Measurements from ENCODE around the gene POMT2.
"Not testable (repeated sequence)": the region's sequence is repeated elsewhere in the genome, so short reads cannot be mapped to it uniquely, and the experiment has no call there.

POMT2 gene

GRCh38 chr14:77296906-77297305 lies 23.8 kb downstream of the POMT2 start:
- DNase-seq (ENCODE audit: low read depth): no peak

GRCh38 chr14:77296155-77296554 lies 24.5 kb downstream of the POMT2 start:
- no peak for DNase-seq (ENCODE audit: low read depth)

GRCh38 chr14:77290705-77291104 lies 30.0 kb downstream of the POMT2 start:
- peak; percentile 45 for DNase-seq (ENCODE audit: low read depth)

DNA sequence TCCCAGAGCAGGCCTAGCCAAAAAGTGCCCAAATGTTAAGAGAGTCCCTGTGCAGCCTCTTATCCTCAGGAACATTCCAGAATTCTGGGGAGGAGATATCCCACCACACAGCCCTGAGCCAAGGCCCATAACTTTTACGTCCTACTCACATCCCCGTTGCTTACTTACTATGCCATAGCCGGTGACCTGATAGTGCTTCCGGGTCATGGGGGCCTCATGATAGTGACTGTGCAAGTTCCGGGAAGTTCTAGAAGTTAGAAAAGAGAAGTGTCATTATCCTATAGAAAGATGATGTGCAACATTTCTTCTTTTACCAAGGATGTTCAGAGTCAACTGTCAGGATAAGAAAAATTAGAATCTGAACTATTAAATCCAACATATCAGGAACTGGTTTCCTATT lies 34.1 kb downstream of the POMT2 start:
- DNase-seq (ENCODE audit: low read depth): no peak

DNA sequence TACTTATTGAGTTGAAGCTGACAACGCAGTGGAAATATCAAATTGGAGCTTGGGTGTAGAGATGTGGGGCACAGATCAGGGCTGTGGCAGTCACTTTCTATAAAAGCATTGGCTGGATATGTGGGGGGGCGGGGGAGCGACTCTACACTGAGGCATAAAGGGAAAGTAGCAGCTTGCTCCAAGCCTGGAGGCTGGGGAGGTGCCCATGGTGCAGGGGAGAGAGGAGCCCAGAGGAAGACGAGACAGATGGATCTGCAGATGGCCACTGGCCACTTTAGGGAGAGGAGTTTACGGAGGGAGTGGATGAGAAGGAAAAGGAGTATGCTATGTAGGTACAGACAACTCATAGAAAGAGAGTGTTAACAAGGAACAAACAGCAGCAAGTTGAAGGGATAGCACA lies 36.2 kb downstream of the POMT2 start:
- DNase-seq (ENCODE audit: low read depth): no peak

DNA sequence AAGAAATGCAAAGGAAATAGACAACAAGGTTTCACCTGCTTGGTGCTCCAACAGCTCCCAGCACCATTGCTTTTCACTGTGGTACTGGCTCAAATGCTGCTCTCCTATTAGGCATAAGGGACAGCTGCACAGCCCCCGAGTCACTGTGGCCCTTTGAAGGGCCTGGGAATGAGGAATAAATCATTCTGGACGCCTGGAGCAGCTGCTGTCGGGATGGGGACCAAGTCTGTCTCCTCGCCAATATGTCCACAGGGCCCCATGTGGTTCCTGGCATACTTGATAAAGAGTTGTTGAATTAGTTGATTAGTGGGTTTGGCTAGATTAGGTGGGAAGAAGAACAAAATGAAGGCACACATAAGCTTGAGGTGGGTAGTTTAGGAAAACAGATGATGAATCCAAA lies 36.6 kb downstream of the POMT2 start:
- no peak for DNase-seq (ENCODE audit: low read depth)

- DNase-seq (ENCODE audit: low read depth): no peak
Observed at GRCh38 chr14:77281852-77282410, 38.8 kb downstream of the POMT2 start.

DNA sequence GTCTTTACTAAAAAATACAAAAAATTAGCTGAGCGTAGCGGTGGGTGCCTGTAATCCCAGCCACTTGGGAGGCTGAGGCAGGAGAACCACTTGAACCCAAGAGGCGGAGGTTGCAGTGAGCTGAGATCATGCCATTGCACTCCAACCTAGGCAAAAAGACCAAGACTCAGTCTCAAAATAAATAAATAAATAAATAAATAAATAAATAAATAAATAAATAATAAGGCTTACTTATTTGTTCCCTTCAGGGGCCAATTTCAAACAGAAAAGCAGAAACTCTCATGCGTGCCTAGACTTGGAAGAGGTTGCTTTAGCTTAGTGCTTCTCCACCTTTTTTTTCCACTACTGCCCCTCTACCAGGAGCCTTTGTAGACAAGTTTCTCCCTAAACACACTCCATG lies 39.8 kb downstream of the POMT2 start:
- DNase-seq (ENCODE audit: low read depth): not testable (repeated sequence)

DNA sequence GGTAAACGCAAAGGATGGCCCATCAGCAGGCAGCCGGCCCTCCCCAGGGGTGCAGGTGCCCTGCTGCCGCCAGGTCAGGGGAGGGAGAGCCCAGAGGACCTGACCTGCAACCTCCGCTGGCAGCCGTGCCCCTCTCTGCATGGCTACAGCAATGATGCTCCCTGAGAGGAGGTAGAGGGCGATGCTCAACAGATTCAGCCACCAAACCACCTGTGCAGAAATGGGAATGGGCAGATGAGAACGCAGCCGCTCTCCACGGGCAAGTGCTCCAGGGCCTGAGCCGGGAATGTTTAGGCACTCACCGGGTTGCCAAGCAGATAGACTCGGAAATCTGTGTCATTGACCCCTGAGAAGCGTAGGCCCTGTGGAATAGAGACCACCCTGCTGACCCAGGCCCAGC lies 41.0 kb downstream of the POMT2 start:
- DNase-seq (ENCODE audit: low read depth): no peak

- DNase-seq (ENCODE audit: low read depth): no peak
Observed at GRCh38 chr14:77278461-77279230, 42.0 kb downstream of the POMT2 start.

DNA sequence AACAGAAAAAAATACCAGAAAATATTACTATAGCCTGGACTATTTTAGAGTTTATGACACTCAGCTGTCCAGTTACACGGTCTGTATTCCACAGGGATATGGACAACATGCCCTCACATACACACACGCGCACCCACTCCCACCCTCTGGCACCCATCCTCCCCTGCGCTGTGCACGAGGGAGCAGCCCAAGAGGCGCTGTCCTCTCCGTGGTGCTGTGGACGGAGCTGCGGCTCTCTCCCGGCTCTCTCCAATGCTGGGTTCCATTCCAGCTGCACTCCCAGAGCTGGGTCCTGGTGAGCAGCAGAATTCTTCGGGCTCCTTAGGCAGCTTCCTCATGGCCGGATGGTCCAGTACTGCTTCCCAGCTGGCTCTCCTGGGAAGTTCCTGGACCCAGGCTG lies 43.7 kb downstream of the POMT2 start:
- DNase-seq (ENCODE audit: low read depth): no peak

DNA sequence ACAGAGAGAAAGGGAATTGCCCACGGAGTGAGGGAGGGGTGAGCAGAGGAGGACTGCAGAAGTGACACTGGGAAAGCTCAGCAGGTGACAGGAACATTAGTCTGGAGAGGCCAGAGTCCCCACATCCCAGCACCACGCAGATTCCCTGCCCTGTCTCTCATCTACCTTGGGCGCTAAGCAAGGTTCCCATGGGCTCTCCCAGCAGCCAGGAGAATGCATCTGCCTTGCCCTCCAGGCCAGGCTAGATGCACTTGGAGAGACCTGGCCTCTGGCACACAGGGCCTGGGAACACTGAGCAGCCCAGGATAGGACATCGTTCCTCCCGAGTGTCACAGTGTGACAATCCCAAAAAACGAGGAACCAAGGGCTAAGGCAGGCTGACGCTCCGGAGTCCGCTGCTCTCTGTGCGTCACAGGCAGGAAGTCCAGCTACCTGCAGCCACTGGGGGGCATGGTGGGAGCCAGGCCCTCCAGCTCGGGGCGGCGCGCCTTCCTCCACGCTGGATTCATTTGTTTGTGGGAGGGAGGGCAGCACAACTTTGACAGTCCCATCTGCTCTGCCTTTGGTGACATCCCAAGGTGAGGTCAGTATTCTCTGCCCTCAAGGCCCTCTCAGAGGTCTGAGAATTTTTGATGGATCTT lies 44.3 kb downstream of the POMT2 start:
- DNase-seq (ENCODE audit: low read depth): no peak

DNA sequence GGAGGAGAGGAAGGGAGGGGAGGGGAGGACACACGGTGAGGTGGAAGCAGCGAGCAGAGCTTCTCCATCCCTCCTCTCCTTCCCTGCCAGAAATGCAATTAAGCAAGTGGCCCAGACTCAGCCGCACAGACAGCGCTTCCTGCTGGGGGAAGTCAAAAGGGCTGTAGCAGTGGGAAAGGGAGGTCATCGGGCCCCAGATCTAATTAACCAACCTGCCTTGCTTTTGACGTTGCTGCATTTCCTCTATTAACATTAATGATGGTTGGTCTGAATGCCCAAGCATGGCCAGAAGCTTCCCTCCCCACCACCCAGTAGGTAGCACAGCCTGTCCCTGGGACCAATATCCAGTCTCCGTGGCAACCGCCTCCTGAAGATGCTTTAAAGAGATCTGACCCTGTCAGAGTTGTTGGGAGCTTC lies 45.1 kb downstream of the POMT2 start:
- no peak for DNase-seq (ENCODE audit: low read depth)

DNA sequence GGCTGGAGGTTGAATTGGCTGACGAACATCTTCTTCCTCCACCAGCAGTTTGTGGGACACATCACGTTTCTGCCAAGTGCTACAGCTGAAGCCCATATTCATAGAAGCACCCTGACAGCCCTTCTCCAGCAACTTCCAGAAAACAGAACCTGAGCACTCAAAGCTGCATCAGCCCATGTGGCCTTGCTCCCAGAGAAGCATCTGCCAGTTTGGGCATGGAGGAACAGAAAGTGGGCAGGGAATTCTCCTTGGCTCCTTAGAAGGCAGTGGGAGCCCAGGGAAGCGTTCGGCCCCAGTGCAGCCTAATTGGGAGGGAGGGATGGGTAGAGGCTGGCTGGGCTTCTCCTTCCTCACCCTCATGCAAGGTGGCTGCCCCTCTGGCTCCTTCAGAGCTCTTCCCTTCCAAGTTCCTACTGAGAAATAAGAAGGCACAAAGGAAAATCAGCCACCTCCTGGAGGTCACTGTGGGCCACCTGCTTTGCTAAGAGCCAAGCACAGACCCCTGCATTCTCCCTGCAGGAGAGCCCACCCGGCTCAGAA lies 45.6 kb downstream of the POMT2 start:
- DNase-seq (ENCODE audit: low read depth): no peak

DNA sequence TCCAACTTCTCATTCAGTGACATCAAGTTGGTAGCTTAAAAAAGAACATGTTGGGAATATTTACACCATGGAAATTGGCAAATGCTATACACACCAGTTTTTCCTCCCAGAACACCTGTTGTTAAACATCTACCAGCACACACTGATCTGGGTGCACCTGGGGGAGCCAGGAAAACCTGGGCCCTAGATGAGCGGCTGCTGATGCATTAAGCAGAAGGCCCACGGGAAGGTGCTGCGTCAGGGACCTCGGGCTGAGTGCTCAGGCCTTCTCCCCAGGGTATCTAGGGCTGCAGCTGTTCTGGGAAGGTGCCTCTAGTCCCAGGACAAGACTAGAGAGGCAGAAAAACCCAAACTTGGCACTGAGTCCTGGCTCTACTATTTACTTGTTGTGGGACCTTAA lies 46.9 kb downstream of the POMT2 start:
- no peak for DNase-seq (ENCODE audit: low read depth)

- DNase-seq (ENCODE audit: low read depth): no peak
Observed at GRCh38 chr14:77272261-77272660, 48.4 kb downstream of the POMT2 start.

GRCh38 chr14:77271113-77271710 lies 49.5 kb downstream of the POMT2 start, which contains the start of gene NGB:
Gene NGB, minus strand, starts transcription at chr14:77271206. Its CDS starts 269 bp downstream, at chr14:77270937.
- DNase-seq (ENCODE audit: low read depth): no peak

GRCh38 chr14:77270361-77271112 lies 50.1 kb downstream of the POMT2 start:
- no peak for DNase-seq (ENCODE audit: low read depth)

DNA sequence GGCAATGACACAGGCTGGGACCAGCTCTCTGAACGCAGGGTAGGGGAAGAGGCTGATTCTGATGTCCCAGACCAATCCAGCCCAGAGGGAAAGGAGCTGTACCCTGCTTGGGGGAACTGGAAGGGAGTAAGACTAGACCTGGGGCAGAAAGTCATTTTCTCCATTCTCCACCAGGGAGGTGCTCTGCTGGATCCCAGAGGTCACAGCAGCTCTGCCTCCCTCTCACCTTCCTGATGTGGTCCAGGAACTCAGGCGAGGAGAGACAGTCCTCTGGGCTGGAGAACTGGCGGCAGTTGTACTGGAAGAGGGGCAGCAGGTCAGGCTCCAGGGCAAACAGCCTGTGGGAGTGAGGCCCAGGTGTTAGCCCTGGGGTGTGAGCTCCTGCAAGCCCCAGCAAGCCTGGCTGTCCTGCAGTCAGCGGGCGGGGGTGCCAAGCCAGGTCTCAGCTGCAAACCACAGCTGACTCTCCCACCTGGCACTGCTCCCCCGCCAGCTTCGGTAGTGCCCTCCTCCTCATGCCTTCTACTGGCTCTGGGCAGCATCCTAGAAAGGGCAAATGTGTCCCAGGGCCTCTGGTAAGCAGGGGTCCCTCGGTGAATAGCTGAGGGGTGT lies 51.6 kb downstream of the POMT2 start:
- no peak for DNase-seq (ENCODE audit: low read depth)

- DNase-seq (ENCODE audit: low read depth): no peak
Observed at GRCh38 chr14:77267937-77268699, 52.6 kb downstream of the POMT2 start.

DNA sequence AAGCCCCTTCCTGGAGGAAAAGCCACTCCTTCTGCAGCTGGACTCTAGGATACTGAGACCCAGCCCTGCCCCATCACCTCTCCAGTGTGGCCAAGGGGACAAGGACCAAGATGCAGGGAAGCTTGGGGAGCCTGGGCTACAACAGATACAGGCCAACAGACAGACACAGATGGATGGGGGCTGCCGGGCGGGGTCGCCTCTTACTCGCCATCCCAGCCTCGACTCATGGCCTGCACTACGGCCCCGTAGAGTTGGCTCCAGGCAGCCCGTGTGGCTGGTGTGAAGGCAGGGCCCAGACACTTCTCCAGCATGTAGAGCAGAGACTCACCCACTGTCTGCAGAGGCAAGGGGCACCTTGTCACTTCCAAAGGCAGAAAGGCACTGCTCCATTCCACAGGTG lies 54.3 kb downstream of the POMT2 start:
- DNase-seq (ENCODE audit: low read depth): no peak
